Stimulated activated CD4-positive, alpha-beta T cell treated with anti-CD3 and anti-CD28 coated beads, Interleukin-12 subunit alpha, Interleukin-12 subunit beta, amount 100 ng/mL, for 4 hours (primary cell): ENCODE results near the gene NRG2.

Experiments
- DNase-seq: peaks from one replicate; pipeline ENCODE4 v3.0.0-alpha.2; 2020

Gene NRG2

DNA sequence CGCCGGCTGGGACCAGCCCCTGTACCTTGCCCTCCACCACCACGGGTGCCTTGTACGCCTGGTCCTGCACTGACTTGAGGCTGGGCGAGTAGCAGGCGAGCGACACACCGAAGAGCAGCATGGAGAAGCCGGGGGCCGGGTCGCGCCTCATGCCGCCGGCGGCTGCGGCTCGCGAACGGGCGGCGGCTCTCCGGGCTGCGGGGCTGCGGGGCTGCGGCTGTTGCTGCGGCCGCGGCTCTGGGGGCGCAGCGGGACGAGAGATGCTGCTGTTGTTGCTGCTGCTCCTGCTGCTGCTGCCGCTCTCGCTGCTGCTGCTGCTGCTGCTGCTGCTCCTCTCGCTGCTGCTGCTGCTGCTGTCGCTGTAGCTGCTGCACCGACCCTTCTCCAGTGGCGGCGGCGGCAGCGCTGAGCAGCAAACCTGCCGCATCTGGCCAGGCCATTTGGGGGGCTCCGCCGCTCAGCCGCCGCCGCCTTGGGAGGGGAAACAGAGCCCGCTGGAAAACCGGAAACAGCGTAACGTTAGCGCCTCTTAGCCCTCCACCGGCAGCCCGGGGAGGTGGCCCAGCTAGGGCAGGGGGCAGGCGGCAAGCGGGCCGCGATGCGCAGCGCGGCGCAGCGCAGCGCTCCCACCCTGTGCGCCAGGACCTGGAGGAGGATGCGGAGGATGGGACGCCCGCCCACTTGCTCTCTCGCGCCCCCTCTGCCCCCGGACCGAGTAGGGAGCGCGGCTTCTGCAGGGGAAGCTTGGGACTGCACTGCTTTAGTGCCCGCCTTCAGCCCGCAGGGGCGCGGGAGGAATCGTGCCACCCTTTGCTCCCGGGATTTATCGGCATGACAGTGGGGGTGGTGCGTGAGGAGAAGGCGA, at the start of gene NRG2:
Gene NRG2, minus strand, starts transcription at position 657 of the 865 bp plus-strand sequence.
- peak; percentile 34 for DNase-seq

DNA sequence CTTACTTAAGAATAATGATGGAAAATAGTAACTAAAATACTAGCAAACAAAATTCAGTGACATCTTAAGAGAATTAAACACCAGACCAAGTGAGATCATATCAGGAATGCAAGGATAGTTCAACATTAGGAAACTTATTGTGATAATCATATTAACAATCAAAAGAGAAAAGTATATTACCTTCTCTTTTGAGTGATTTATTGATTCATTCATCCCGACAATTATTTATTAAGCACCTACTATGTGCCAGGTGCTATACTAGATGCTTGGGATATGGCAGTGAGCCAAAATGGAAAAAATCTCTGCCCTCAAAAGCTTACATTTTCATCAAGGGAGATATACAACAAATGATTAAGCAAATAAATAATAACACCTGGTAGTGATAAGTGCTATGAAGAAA, 47.2 kb upstream of the NRG2 start:
- DNase-seq = no peak

DNA sequence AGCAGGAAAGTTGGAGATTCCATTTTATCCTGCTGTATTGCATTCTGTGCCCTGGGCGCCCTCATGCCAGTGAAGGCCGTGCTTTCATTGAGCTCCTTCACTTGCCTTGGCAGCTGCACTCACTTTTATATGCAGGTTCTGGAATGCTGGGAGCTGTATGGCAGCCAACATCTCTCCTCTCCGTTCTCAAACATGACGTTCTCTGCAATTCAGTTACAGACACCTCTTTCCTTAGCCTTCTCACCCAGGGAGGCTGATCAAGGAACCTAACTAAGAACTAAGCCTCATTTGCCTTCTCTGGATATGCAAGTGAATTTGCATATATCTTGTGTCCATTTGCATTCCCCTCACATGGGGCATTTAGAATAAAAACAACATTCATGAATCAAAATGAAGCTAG, 41.4 kb upstream of the NRG2 start:
- no peak for DNase-seq

DNA sequence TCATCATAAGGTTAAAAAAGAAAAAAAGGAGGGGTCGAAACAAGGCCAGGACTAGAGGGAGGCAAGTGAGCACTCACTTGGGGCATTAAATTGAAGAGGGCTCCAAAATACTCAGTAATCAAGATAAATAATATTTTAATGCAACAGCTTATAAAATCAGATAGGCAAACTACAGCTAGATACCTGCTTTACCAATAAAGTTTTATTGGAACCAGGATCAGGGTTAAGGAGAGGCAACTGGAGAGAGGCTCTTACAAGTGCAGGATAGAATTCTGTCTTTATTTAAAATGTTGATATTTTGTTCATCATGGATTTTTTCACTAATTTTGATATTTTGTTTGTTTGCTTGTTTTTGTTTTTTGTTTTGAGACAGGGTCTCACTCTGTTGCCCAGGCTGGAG, 40.6 kb upstream of the NRG2 start:
- DNase-seq = no peak

DNA sequence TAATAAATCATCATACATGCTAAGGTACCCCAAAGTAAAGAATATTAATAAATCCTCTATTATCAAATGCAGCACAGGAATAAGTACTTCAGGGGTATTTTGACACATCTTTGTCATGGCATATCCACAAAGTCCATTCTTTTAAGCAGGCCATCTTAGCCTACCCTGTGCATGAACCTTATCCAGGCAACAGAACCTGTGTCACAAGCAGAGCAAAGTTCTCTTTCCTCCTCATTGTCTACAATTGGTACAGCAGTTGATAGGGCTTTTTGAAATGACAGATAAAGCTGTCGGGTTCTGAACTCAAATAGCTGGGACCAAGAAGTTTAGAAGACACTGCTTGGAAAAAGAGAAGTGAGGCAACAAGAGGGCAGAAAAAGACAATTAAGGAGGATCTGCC, 40.0 kb upstream of the NRG2 start:
- DNase-seq = no peak

DNA sequence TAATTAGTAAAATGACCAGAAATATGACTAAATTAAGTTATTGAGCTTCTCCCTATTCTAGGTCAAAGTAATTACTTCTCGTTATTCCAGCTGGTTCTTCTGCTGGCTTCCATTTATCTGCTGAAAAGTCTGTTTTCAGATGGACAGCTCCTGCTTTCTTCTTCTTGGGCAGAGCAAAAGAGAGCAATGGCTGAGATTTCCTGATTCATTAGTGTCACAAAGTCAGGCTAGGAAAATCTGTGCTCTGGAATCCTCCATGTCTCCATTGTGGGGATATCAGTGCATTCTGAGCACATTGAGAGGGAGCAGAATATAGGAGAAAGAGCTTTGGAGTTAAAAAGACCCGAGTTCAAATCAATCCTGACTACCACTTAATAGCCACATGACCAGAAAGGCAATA, 33.7 kb upstream of the NRG2 start:
- no peak for DNase-seq

DNA sequence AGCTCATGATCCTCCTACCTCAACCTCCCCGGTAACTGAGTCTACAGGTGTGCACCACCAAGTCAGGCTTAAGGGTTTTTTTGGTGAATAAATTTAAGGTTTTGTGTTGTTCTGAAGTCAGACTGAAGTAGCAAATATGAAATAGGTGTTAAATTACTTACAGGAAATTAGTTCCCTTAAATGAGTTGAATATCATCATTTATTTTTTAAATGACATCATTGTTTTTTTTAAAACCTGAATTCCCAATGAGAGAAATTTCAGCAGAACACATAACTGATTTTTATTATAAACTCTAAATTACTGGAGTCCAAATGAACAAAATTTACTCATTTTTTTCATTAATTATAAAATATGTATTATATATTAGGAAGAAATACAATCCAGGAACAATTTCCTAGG, 33.0 kb upstream of the NRG2 start:
- DNase-seq = no peak

DNA sequence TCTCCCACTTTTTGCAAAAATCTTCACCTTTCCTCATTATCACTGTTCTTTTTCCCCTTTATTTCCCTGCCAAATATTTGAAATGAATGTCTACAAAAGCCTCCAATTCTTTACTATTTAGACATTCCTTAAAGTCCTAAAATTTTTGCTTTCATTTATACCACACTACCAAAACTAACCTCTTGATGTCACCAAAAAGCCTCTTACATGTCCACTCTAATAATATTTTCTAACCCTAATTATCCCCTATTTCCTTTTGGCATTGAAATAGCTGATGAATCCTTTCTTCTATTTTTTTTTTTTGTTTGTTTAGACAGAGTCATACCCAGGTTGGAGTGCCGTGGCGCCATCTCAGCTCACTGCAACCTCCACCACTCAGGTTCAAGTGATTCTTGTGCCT, 32.3 kb upstream of the NRG2 start:
- DNase-seq = no peak

DNA sequence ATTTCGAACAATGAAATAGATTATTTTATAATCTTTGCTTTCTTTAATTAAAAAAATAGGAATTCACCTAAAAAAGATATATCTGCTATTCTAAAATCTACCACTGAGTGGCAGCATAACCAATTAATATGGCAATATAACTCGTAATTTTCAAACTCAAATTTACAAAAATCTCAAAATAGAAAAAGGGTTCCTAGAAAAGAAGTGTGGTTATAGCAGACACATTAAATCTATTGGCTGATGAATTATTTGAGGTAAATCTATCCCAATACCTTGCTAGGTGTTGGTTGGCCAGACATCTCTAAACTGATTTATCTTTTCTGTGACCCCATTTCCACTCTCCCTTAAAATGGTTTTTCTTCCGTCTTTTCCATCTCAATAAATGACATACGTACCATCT, 30.2 kb upstream of the NRG2 start:
- no peak for DNase-seq

DNA sequence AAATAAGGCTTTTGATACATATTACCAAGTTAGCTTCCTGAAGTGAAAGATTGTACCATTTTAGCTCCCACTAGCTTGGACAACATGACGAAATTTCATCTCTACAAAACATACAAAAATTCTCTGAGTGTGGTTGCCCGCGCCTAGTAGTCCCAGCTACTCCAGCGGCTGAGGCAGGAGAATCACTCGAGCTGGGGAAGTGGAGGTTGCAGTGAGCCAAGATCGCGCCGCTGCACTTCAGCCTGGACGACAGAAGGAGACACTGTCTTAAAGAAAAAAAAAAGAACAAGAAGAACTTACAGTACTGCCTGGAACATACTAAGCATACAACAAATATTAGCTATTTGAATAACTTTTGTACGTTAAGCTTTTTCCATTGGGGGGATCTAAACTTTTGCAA, 29.7 kb upstream of the NRG2 start:
- no peak for DNase-seq

DNA sequence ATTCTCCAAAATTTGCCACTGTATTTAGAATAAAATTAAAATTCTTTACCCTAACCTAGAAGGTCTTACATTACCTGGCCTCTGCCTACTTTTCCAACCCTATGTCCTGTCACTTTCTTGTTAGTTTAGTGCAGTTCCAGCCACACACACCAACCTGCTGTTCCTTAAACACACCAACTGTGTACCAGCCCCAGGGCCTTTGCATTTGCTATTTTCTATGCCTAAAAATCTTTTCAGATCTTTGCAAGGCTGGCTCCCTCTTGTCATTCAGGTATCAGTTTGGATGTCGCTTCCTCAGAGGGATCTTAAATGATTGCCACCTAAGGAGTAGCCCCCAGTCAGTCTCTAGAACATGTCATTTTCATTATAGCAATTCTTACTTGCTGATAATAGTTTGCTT, 17.7 kb upstream of the NRG2 start:
- DNase-seq = no peak

DNA sequence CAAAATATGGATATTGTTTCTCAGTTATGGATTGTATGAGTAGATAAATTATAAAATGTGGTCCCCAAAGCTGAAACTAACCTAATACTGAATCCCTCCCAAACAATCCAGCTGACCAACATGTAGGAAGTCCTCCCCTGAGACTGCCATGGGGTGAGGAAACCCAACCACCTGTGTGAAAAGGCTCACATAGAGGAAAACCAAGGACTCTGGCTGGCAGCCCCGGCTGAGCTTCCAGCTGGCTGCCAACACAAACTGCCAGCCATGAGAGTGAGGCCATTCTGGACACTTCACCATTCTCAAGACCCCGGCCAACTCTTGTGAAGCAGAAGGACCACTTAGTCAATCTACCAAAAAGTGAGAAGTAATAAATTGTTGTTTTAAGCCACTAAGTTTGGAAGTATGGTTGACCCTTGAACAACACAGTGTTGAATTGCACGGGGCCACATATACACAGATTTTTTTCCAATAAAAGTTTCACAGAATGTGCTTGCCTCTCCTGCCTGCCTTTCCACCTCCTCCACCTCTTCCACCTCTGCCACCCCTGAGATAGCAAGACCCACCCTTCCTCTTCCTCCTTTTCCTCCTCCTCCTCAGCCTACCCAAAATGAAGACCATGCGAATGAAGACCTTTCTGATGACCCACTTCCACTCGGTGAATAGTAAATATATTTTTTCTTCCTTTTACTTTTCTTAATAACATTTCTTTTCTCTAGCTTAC, 15.3 kb upstream of the NRG2 start:
- no peak for DNase-seq

DNA sequence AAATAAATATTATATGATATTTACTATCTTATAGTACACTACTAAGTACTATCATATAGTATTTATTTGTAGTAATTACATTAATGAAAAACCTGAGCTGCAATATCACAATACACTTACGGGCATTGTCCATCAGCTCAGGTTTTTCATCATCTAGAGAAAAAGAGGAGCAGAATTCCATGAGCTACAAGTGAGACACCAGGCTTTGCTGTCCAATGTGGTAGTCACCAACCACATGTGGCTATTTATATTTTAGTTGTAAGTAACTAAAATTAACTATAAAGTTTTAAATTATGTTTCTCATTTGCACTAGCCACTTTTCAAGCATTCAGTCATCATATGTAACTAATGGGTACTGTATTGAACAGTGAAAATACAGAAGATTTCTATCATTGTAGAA, 13.8 kb upstream of the NRG2 start:
- DNase-seq = no peak

DNA sequence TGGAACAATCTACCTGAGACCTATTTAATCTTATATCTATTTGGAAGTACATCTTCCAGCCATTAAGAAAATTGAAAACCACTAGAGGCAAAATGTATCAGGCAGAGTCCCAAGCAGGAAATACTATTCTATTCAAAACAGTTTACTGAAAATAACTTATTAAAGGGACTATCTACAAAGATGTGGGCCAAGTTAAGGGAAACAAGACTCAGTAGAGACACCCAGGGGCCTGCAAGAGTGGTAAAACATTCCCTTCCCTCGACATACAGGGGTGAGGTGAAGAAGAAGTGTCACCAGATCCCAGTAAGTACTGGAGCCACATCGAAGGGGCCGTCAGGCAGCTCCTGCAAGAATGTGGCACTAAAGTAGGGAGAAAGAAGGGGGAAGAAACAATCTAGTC, 12.1 kb upstream of the NRG2 start:
- no peak for DNase-seq

DNA sequence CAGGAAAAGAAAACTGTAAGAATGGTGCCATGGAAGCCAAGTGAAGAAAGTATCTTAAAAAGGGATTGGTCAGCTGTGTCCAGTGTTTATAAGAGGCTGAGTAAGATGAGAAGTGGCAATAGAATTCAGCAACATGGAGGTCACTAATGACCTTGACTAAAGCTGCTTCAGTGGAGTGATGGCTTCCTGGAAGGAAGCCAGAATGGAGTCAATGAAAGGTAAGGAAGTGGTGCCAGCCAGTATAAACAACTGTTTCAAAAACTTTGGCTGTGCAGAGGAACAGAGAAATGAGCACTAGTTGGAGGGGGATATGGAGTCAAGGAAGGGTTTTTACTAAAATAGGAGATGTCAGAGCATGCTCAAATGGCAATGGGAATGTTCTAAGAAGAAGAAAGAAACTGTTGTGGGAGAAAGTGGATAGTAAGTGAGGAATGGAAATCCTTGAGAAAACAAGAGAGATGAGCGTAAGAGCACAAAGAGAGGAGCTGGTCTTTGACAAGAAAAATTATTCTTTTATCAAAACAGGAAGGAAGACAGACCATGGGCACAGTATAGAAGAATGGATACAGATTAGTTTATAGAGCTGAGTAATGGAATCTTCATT, 11.1 kb upstream of the NRG2 start:
- DNase-seq = no peak

DNA sequence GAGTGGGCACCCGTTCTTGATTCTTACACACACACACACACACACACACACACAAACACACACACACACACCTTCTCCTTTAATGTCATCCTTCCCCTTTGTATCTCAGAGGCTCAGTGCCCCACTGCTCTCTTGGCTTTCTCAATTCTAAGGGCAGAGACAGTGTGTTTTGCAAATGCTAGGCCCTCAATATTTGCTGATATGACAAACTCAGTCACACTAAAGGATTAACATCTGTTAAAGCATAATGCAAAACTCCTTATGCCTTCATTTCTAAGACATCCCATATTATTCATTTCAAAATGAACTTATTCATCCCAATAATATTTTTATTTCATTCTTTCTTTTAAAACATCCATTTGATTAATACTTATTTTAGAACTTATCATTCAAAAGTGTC, 8.9 kb upstream of the NRG2 start:
- DNase-seq = no peak

DNA sequence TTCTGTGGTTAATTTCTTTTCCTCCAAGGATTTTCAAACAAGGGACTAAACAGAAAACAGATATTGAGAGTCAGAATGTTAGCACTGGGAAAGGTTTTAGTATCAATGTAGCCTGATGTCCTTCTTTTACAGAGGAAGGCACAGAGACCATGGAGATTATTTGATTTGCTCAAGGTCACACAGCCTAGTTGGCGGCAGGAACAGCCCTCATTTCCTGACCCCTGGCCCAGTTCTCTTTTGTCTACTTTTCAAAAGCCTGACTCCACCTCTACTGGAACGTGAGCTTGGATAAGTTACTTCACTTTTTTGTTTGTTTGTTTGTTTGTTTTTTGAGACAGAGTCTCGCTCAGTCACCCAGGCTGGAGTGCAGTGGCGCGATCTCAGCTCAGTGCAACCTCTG, 6.6 kb upstream of the NRG2 start:
- DNase-seq = no peak

DNA sequence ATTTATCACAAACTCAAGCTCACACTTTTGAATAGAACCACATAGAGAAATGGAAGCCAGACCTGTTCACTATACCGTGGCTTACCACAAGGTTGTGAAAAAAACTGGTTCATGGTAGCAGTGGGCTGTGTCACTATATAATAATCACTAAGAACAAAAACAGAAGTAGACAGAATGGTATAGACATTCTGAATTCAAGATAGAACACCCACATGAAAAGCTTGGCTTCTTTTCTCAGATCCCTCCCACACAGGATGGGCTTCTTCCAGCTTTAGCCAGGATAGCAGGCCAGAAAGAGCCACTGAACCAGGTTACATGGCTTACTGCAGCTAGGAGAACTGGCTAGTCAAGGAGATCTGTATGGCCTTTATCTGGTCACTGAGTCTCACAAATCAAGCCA, 6.1 kb upstream of the NRG2 start:
- DNase-seq = no peak

DNA sequence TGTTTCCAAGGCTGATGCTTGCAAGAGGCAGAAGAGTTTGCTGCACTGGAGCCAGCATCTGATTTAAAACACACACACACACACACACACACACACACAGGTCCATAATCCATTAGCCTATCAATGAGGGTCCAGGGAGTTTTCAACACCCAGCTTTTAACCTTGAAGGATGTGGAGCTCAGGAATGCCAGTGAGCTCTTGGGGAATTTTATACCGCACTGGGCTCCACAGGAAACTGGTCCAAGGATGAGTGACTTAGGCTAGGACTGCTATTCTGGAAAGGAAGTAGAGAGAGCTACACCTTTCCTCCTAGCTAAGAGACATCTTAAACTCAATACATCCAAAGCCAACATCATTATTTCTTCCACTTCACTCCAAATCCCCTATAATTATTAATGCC, 942 bp upstream of the NRG2 start:
- DNase-seq = no peak

DNA sequence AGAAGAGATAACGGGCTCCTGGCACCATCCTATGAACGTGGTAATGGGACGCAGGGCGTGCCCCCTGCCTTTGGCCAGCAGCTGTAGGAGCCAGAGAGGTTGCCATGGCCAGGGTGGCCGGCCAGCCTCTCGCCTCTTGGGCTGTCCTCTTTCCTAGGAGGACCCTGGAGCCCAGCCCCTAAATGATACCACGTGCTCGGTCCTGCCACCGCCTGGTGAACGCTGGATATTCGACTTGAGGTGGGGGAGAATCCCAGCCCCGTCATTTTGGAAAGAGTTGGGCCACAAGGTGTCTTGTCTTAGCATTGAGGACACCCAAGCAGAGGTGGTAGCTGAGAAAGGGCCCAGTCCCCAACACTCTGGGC, 391 bp upstream of the NRG2 start:
- peak; percentile 4 for DNase-seq

DNA sequence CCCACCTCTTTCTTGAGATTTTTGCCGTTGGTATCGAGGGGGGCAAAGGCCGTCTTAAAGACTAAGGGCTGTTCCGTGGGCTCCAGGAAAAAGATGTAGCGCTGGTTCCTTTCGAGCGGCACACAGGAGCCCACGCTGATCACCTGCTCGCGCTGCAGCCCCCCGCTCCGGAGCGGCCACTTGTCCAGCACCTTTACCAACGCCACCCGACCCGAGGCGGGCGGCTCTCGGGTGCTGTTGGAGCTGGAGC, 781 bp downstream of the NRG2 start:
- no peak for DNase-seq

DNA sequence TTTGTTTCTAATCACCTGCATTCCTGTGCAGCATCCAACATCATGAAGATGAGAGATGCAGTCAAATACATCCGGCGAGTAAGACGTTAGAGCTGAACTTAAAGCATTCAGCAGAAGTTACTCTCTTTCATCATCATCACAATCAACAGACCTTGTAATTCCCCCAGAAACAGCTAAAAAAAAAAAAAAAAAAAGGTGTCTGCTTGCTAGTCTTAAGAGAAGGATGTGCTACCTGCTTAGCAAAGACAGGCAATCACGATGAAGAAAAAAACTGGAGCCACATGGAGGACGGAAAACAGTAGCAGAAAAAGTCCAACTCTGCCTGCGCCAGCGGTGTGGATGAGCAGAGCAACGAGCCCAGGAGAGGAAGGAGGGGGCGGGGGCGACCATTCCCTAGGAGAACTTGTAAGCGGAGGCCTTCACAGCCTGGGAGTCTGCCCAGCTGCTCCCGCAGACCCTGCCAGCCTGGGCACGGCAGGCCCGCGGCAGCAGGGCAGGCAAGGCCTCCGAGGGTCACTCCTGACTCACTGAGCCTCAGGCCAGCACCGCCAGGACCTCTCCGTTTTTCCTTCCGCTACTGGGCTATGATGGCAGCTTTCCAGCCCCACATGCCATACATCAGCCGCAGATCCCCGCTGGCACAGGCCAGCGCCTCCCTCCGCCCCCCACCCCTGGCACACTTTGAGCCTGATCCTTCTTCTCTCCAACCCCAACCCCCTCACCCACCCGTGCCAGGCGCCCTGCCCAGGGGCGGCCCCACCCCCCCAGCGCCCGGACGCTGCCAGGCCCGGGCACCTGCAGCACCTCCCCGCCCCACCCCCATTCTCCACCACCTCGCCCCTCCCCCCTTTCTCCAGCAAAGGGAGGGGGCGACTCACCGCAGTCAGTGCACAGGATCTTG, 1.4 kb downstream of the NRG2 start:
- DNase-seq = peak; percentile 2

DNA sequence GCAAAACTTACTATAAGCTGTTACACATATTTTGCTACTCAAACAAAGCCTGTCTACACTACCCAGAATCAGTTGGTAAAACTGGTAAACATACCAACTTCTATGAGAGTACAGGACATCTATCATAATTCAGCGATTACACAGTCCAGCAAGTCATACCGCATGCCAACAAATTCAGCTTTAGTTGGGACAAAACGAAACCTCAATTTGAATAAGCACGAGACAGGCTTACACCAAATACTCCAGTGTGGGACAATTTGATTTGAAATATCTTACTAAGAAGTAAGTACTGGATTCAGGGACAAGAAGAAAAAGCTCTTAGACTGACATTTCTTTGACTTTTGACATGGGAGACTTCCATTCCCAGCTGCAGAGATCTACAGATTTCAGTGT, 2.0 kb downstream of the NRG2 start:
- no peak for DNase-seq

DNA sequence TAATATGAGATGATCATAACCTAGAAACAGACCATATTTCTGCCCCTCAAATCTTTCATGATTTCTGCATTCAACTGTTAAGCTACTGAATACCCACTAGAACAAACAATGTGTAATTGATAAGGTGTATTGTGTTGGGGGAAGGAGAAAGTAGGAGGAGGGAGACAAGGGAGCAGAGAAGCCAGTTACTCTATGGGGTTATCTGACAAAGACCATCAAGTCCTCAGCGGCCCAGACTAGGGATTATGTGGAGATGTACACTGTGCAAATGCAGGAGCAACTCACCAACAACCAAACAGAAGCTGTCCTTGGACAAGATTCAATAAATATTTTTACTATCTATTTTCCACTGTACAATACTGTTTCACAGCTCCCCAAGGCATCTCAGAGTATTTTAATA, 2.7 kb downstream of the NRG2 start:
- DNase-seq = no peak
